ENCODE data around the gene FRMD5. TPM values are rescaled to one million over a fixed set of nuclear protein-coding genes. Genes with fewer than 3 reads are reported as not detected.
A peak's percentile ranks its signal among the peaks of the same experiment; 100 is the strongest.

Gene FRMD5
- total RNA-seq, 6 experiments from 2014 or later = not detected

GRCh38 chr15:44207643-44208042, 12.6 kb upstream of the FRMD5 start:
- TF ChIP-seq CTCF (IDR thresholded peaks at IDR 0.05) (no peak), POLR2A (IDR thresholded peaks at IDR 0.05) (no peak)
- H3K9me3 ChIP-seq = no peaks in the 10 kb centered on the region
- no peak overlapping the region for H3K27ac ChIP-seq
- H3K36me3 ChIP-seq = no peaks in the 10 kb centered on the region
- H3K4me1 ChIP-seq = no peaks in the 10 kb centered on the region
- DNase-seq = no peak
- no peak for ATAC-seq
- no peaks in the 10 kb centered on the region for H3K27me3 ChIP-seq
- H3K4me3 ChIP-seq = no peak overlapping the region
- intact Hi-C loops (cut with DNase I) = no loop called here
- 41% methylated on average over 2 of the region's 2 CpGs for WGBS (ENCODE audit: insufficient coverage, low coverage, low lambda C conversion rate, missing lambda C conversion rate)

- TF ChIP-seq POLR2A (IDR thresholded peaks at IDR 0.05) (no peak), CTCF (IDR thresholded peaks at IDR 0.05) (no peak)
- H3K27ac ChIP-seq = no peak overlapping the region
- no peak for DNase-seq
- intact Hi-C loops (cut with DNase I) = no loop called here
- H3K9me3 ChIP-seq = no peaks in the 10 kb centered on the region
- no peak for ATAC-seq
- WGBS (ENCODE audit: insufficient coverage, low coverage, low lambda C conversion rate, missing lambda C conversion rate) = 50% methylated on average over 3 of the region's 3 CpGs
- no peak overlapping the region for H3K4me3 ChIP-seq
- no peaks in the 10 kb centered on the region for H3K36me3 ChIP-seq
- peaks cover 0 to 16% of the 10 kb centered on the region in 2 donors for H3K27me3 ChIP-seq
- peaks cover 0 to 7% (median 3%) of the 10 kb centered on the region in 4 donors for H3K4me1 ChIP-seq
Measured at GRCh38 chr15:44199393-44199792, 4.3 kb upstream of the FRMD5 start.

GRCh38 chr15:44194323-44195150, 534 bp downstream of the FRMD5 start:
- H3K36me3 ChIP-seq = no peaks in the 10 kb centered on the region
- H3K9me3 ChIP-seq = no peaks in the 10 kb centered on the region
- no peak overlapping the region for H3K27ac ChIP-seq
- DNase-seq = peak in 1 of 3 donors; percentile 23
- 4% methylated on average over 9 of the region's 74 CpGs for whole genome bisulfite sequencing (ENCODE audit: insufficient coverage, low coverage, low lambda C conversion rate, missing lambda C conversion rate)
- H3K27me3 ChIP-seq = peaks cover 0 to 32% of the 10 kb centered on the region in 2 donors
- no peak for TF ChIP-seq CTCF (IDR thresholded peaks at IDR 0.05)
- TF ChIP-seq POLR2A (IDR thresholded peaks at IDR 0.05) = no peak
- intact Hi-C loops (cut with DNase I) = no loop called here
- peaks cover 0 to 13% (median 3%) of the 10 kb centered on the region in 4 donors for H3K4me1 ChIP-seq
- peak in 3 of 4 donors; percentile 5 to 47 (median 43) for ATAC-seq
- H3K4me3 ChIP-seq = peak overlapping the region; percentile 14 to 44 (median 21)

GRCh38 chr15:44193651-44194322, 1.3 kb downstream of the FRMD5 start:
- DNase-seq = no peak

More at GRCh38 chr15:44193651-44194322, 1.3 kb downstream of the FRMD5 start:
- peaks cover 0 to 13% (median 3%) of the 10 kb centered on the region in 4 donors for H3K4me1 ChIP-seq
- no peak for TF ChIP-seq CTCF (IDR thresholded peaks at IDR 0.05)
- no peak for TF ChIP-seq POLR2A (IDR thresholded peaks at IDR 0.05)
- no peak overlapping the region for H3K27ac ChIP-seq
- intact Hi-C loops (cut with DNase I) = no loop called here
- ATAC-seq = no peak
- no peaks in the 10 kb centered on the region for H3K36me3 ChIP-seq
- peaks cover 0 to 32% of the 10 kb centered on the region in 2 donors for H3K27me3 ChIP-seq
- no peak overlapping the region for H3K4me3 ChIP-seq
- WGBS (ENCODE audit: insufficient coverage, low coverage, low lambda C conversion rate, missing lambda C conversion rate) = 6% methylated on average over 20 of the region's 20 CpGs
- H3K9me3 ChIP-seq = no peaks in the 10 kb centered on the region
